ENCODE results near the gene WNK1. TPM values are rescaled to one million over a fixed set of nuclear protein-coding genes. Genes with fewer than 3 reads are reported as not detected.

The WNK1 gene
- total RNA-seq, 1 experiment from 2014 or later, result 117 TPM

- Histone ChIP-seq H4K20me1 (ENCODE audit: control insufficient read depth, insufficient read depth, insufficient read length) (no peaks in the 10 kb centered on the region), H3K9ac (ENCODE audit: extremely low read depth, insufficient read length, low read length) (no peak overlapping the region), H3K4me2 (ENCODE audit: insufficient read depth, insufficient read length, low read length) (no peak overlapping the region), H3K27ac (ENCODE audit: insufficient read length, low read depth, low read length) (no peak overlapping the region), H2AFZ (ENCODE audit: low read length) (no peak overlapping the region), H3K18ac (ENCODE audit: insufficient read length, low read depth, low read length) (no peak overlapping the region), H4K91ac (ENCODE audit: insufficient read length, low read depth, low read length) (no peak overlapping the region), H3K14ac (ENCODE audit: insufficient read depth, low read length) (no peak overlapping the region; the same call in 1 of the 2 replicates), H3K4ac (ENCODE audit: low read depth, low read length) (no peak overlapping the region), H3K27me3 (ENCODE audit: insufficient read depth, low read length) (no peaks in the 10 kb centered on the region), H2BK120ac (ENCODE audit: low read depth, low read length, poor library complexity, severe bottlenecking) (peak overlapping the region; percentile 23), H2BK20ac (ENCODE audit: low read depth, low read length, poor library complexity, severe bottlenecking) (peak overlapping the region; percentile 50), H3T11ph (ENCODE audit: low read length) (no peak overlapping the region), H2BK5ac (ENCODE audit: insufficient read length, low read length) (no peak overlapping the region), H4K5ac (ENCODE audit: insufficient read length, low read depth, low read length) (no peak overlapping the region), H4K8ac (replicated peaks; ENCODE audit: insufficient read length, low read depth, low read length) (no peak overlapping the region), H3K56ac (ENCODE audit: insufficient read length, low read depth, low read length) (no peak overlapping the region), H3K4me1 (ENCODE audit: insufficient read depth, low read length) (peaks cover 3% of the 10 kb centered on the region; the same call in 1 of the 2 replicates), H2AK5ac (ENCODE audit: insufficient read length, low read length) (no peak overlapping the region), H3K79me2 (ENCODE audit: insufficient read depth, low read length) (no peaks in the 10 kb centered on the region), H2BK15ac (ENCODE audit: low read depth, low read length) (no peak overlapping the region), H3K23me2 (ENCODE audit: insufficient read length, low read depth, low read length, poor library complexity, severe bottlenecking) (no peaks in the 10 kb centered on the region), H3K9me3 (ENCODE audit: control insufficient read depth, low read depth, low read length) (no peaks in the 10 kb centered on the region), H3K79me1 (ENCODE audit: insufficient read depth, low read depth, low read length, poor library complexity, severe bottlenecking) (no peaks in the 10 kb centered on the region), H2BK12ac (ENCODE audit: insufficient read length, low read depth, low read length) (no peak overlapping the region), H3K23ac (ENCODE audit: insufficient read length, low read depth, low read length) (no peak overlapping the region)
- H3K9me3 Mint-ChIP-seq, result peaks cover 0 to 4% of the 10 kb centered on the region in 2 experiments; a peak in 1 of 5 replicates
- TF ChIP-seq CTCF (conservative IDR thresholded peaks at IDR 0.05), result no peak
- no peak overlapping the region for H3K4me3 Mint-ChIP-seq
- H3K4me1 Mint-ChIP-seq, result peaks cover 26 to 27% of the 10 kb centered on the region in 2 experiments
- no peaks in the 10 kb centered on the region for H3K27me3 Mint-ChIP-seq (ENCODE audit: low read depth)
- no peaks in the 10 kb centered on the region for H3K36me3 Mint-ChIP-seq (ENCODE audit: insufficient read depth in 1 of 3, low read depth in 3 of 3)
- no peak for DNase-seq
- no CpG with 5 or more reads among the region's 8 CpGs for WGBS (ENCODE audit: extremely low coverage, insufficient read length, low lambda C conversion rate)
- H3K27ac Mint-ChIP-seq, result peak overlapping the region in 1 of 3 experiments; percentile 21; a peak in 1 of 7 replicates
Observed at GRCh38 chr12:712172-712863, 40.1 kb upstream of the WNK1 start.

Data from H9 (cell line).